ENCODE results near the gene DNAJC4. TPM values are rescaled to one million over a fixed set of nuclear protein-coding genes. Genes with fewer than 3 reads are reported as not detected.

DNAJC4 gene
- total RNA-seq, 1 donor, result 9.8 TPM

DNA sequence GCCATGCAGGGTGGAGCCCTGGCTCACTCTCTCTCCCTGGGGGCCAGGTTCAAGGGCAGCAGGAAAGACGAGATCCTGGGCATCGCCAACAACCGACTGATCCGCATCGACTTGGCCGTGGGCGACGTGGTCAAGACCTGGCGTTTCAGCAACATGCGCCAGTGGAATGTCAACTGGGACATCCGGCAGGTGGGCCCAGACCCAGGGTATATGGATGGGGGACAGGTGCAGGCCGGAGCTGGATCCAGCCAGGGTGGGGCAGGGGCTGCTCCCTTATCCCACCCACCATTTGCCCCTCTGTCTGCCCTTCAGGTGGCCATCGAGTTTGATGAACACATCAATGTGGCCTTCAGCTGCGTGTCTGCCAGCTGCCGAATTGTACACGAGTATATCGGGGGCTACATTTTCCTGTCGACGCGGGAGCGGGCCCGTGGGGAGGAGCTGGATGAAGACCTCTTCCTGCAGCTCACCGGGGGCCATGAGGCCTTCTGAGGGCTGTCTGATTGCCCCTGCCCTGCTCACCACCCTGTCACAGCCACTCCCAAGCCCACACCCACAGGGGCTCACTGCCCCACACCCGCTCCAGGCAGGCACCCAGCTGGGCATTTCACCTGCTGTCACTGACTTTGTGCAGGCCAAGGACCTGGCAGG lies 7.2 kb upstream of the DNAJC4 start:
- H2AFZ ChIP-seq (ENCODE audit: low read length), result no peak overlapping the region
- TF ChIP-seq, protein P1, sequence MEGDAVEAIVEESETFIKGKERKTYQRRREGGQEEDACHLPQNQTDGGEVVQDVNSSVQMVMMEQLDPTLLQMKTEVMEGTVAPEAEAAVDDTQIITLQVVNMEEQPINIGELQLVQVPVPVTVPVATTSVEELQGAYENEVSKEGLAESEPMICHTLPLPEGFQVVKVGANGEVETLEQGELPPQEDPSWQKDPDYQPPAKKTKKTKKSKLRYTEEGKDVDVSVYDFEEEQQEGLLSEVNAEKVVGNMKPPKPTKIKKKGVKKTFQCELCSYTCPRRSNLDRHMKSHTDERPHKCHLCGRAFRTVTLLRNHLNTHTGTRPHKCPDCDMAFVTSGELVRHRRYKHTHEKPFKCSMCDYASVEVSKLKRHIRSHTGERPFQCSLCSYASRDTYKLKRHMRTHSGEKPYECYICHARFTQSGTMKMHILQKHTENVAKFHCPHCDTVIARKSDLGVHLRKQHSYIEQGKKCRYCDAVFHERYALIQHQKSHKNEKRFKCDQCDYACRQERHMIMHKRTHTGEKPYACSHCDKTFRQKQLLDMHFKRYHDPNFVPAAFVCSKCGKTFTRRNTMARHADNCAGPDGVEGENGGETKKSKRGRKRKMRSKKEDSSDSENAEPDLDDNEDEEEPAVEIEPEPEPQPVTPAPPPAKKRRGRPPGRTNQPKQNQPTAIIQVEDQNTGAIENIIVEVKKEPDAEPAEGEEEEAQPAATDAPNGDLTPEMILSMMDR (IDR thresholded peaks at IDR 0.05; ENCODE audit: extremely low read depth, low read depth, low read length), result no peak
- peaks cover 5% of the 10 kb centered on the region for H3K36me3 ChIP-seq (ENCODE audit: insufficient read depth, low read length)
- no peak for DNase-seq (ENCODE audit: insufficient read length, low spot score, missing footprints)
- no peaks in the 10 kb centered on the region for H3K9me3 ChIP-seq (ENCODE audit: low read depth, low read length)
- H4K20me1 ChIP-seq (ENCODE audit: insufficient read depth, low read length), result peaks cover 5% of the 10 kb centered on the region
- no peaks in the 10 kb centered on the region for H3K27me3 ChIP-seq (ENCODE audit: insufficient read depth, low read length)
- H3K4me3 ChIP-seq (ENCODE audit: insufficient read depth, low read length), result no peak overlapping the region
- no peak overlapping the region for H3K4me2 ChIP-seq (ENCODE audit: insufficient read depth, low read length)
- no peak overlapping the region for H3K27ac ChIP-seq (ENCODE audit: low read depth, low read length)
- peaks cover 30% of the 10 kb centered on the region for H3K79me2 ChIP-seq (ENCODE audit: insufficient read depth, low read length)
- H3K4me1 ChIP-seq (ENCODE audit: insufficient read depth, low read length), result peaks cover 23% of the 10 kb centered on the region

DNA sequence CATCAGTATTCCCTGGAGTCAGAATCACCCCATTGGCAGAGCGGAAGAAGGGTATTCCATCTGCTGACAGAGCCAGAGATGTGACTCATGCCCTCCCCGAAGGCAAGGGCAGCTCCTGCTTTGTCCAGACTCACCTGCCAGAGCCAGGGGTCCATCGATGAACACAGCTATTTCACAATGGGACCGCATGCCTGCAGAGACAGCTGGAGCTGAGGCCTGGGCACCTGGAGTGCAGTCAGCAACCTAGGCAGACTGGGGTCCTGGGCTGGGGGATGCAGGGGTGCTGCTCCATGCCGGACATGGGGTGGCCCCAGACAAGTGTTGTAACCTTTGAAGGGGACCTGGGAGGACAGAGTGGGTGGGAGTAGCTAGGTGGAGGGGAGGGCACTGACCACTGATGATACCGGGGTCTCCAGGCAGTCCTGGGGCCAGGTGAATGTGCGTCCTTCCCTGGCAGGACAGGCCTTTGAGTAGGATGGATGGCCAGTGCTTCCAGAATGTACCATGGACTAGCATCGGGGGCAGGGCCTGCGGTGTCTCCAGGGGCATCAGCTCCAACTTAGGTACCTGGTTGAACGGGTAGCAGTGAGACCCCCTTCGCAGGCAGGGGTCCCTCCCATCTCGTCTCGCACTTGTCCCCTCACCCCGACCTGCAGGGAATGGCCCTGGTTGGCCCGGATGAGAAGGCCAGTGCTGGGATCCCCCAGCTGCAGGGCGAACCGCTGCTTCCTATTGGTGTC lies 6.0 kb upstream of the DNAJC4 start:
- H3K27ac ChIP-seq (ENCODE audit: low read depth, low read length), result no peak overlapping the region
- no peaks in the 10 kb centered on the region for H3K27me3 ChIP-seq (ENCODE audit: insufficient read depth, low read length)
- H2AFZ ChIP-seq (ENCODE audit: low read length), result no peak overlapping the region
- TF ChIP-seq, protein P1 (IDR thresholded peaks at IDR 0.05; ENCODE audit: extremely low read depth, low read depth, low read length), result no peak
- no peak overlapping the region for H3K4me2 ChIP-seq (ENCODE audit: insufficient read depth, low read length)
- H3K79me2 ChIP-seq (ENCODE audit: insufficient read depth, low read length), result peaks cover 32% of the 10 kb centered on the region
- no peak overlapping the region for H3K4me3 ChIP-seq (ENCODE audit: insufficient read depth, low read length)
- no peaks in the 10 kb centered on the region for H3K9me3 ChIP-seq (ENCODE audit: low read depth, low read length)
- peaks cover 5% of the 10 kb centered on the region for H4K20me1 ChIP-seq (ENCODE audit: insufficient read depth, low read length)
- no peak for DNase-seq (ENCODE audit: insufficient read length, low spot score, missing footprints)
- H3K4me1 ChIP-seq (ENCODE audit: insufficient read depth, low read length), result peaks cover 23% of the 10 kb centered on the region
- peaks cover 5% of the 10 kb centered on the region for H3K36me3 ChIP-seq (ENCODE audit: insufficient read depth, low read length)

DNA sequence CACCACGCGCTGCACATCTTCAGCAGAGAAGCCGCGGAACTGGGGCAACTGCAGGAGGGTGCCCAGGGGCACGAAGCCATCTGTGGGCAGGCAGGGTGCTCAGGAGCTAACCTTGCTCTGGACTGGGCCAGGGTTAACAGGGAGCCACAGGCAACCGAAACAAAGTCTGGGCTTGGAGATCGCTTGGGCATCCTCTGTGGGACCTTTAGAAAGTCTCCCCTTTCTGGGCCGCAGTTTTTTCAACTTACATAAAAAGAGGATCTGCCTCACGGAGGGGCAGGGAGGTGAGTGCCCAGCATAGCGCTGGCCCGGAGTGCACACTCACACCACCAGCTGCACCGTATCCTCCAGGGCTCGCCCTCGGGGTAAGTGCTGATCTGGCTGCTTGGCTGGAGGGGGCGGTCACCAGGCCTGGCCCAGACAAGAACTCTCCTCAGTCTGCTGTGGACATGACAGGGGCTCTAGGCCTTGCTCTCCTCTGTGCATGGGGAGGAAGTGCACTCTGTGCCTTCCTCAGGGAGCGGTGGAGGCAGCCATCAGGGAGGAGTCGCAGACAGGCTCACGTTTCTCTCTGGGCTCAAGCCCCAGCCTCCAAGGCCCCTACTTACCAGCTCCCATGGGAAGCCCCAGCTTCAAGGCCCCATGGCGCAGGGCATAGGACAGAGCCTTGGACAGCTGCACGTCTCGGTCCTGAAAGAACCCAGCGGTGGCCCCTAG lies 5.3 kb upstream of the DNAJC4 start:
- no peaks in the 10 kb centered on the region for H3K27me3 ChIP-seq (ENCODE audit: insufficient read depth, low read length)
- peak overlapping the region; percentile 96 for H3K4me3 ChIP-seq (ENCODE audit: insufficient read depth, low read length)
- H3K79me2 ChIP-seq (ENCODE audit: insufficient read depth, low read length), result peaks cover 32% of the 10 kb centered on the region
- H4K20me1 ChIP-seq (ENCODE audit: insufficient read depth, low read length), result peaks cover 5% of the 10 kb centered on the region
- no peaks in the 10 kb centered on the region for H3K9me3 ChIP-seq (ENCODE audit: low read depth, low read length)
- peak overlapping the region; percentile 97 for H3K4me2 ChIP-seq (ENCODE audit: insufficient read depth, low read length)
- peak overlapping the region; percentile 80 for H3K27ac ChIP-seq (ENCODE audit: low read depth, low read length)
- H2AFZ ChIP-seq (ENCODE audit: low read length), result no peak overlapping the region
- H3K4me1 ChIP-seq (ENCODE audit: insufficient read depth, low read length), result peaks cover 28% of the 10 kb centered on the region
- TF ChIP-seq, protein P1 (IDR thresholded peaks at IDR 0.05; ENCODE audit: extremely low read depth, low read depth, low read length), result no peak
- H3K36me3 ChIP-seq (ENCODE audit: insufficient read depth, low read length), result peaks cover 5% of the 10 kb centered on the region
- DNase-seq (ENCODE audit: insufficient read length, low spot score, missing footprints), result no peak
